ENCODE data around the gene PBXIP1. TPM values are rescaled to one million over a fixed set of nuclear protein-coding genes. Genes with fewer than 3 reads are reported as not detected.
A peak's percentile ranks its signal among the peaks of the same experiment; 100 is the strongest.

The PBXIP1 gene
- total and polyA plus RNA-seq, 10 of the 15 experiments (the other 5 are each of a cell fraction or from before 2014, with no cell fraction given), result 0.63 to 25.6 (median 15.4) TPM

DNA sequence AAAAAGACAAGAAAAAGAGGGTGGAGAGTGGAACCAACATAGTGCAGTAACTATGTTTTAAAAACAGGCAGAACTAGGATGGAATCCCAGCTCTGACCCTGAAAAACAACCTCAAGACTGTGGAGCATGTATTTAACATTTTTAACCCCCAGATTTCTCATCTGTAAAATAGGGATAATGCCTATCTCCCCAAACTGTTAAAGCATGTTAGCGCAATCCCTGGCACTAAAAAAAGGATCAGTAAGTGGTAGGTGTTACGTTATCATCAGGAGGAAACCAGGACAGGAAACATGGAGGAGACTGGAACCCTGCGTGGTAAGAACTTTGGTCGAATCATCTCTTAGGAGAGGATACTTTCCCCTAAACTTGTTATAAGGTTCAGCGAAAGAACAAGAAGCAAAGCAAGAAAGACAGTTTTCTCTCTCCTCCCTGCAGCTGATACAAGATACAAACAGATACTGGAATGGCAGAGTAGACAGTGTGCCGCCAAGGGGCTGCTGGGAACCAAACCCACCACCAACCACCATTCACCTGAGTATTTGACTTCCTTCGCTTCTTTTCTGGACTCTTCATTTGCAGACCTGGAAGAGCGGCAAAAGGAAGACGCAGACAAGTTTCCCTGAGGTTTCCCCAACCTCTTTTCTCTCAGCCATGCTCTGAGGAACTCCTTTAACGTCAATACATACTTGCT lies 4.7 kb upstream of the PBXIP1 start:
- POLR2A ChIA-PET, result interaction anchor here (0.5 to 12.3 kb wide), 9 partner anchors 9 to 267 kb away, joined by 3 to 140 read pairs (median 6); partner anchors contain the start of genes CKS1B, PMVK and SHC1
- WGBS (ENCODE audit: insufficient coverage, insufficient replicate concordance, low lambda C conversion rate, missing lambda C conversion rate), result 0% methylated on average over 10 of the region's 10 CpGs

More for the DNA sequence above, 4.7 kb upstream of the PBXIP1 start:
- H3K4me2 ChIP-seq (ENCODE audit: control insufficient read depth, insufficient read depth), result peak overlapping the region; percentile 84
- in situ Hi-C loops (cut with MboI) (no loop called here), intact Hi-C loops (cut with micrococcal nuclease; ENCODE audit: unreplicated experiment) (loop anchor here (2.0 to 5.0 kb wide), 2 partner anchors 24 to 42 kb away; partner anchors contain the start of genes PMVK and ZBTB7B)
- H3K9me3 ChIP-seq (replicated peaks; ENCODE audit: control insufficient read depth, insufficient read depth, low read length), result no peaks in the 10 kb centered on the region
- RAD21 ChIA-PET (ENCODE audit: unreplicated experiment), result interaction anchor here (0.6 to 2.4 kb wide), 7 partner anchors 10 to 91 kb away, joined by 3 to 15 read pairs (median 5); partner anchors contain the start of genes ADAM15, KCNN3, PMVK and SHC1
- BruUV-seq (replicated peaks), result TSS peak; percentile 65
- peaks cover 5 to 10% of the 10 kb centered on the region in 2 experiments; a peak in 3 of 4 replicates for H3K36me3 ChIP-seq (ENCODE audit: control insufficient read depth in 2 of 2, insufficient read depth in 2 of 2, low read length in 1 of 2)
- no peaks in the 10 kb centered on the region for H3K27me3 ChIP-seq (replicated peaks in 1 of 2; ENCODE audit: control insufficient read depth in 2 of 2, insufficient read depth in 2 of 2, low read length in 1 of 2)
- ATAC-seq, result no peak
- peaks cover 31% of the 10 kb centered on the region for H3K79me2 ChIP-seq (ENCODE audit: control insufficient read depth, insufficient read depth, low read length)
- no peak overlapping the region for H2AFZ ChIP-seq (ENCODE audit: control insufficient read depth, low read depth, low read length)
- H4K20me1 ChIP-seq (ENCODE audit: control insufficient read depth, insufficient read depth), result no peaks in the 10 kb centered on the region
- peak overlapping the region; percentile 81 for H3K9ac ChIP-seq (ENCODE audit: control insufficient read depth, insufficient read depth, low read length)
- H3K4me3 ChIP-seq, result peak overlapping the region; percentile 88
- peaks cover 11% of the 10 kb centered on the region for H3K4me1 ChIP-seq (ENCODE audit: control insufficient read depth, insufficient read depth, low read length)
- peak overlapping the region; percentile 97 for H3K27ac ChIP-seq (ENCODE audit: control insufficient read depth, insufficient read depth)
- DNase-seq (ENCODE audit: low read depth, low spot score), result no peak
- CTCF ChIA-PET, result interaction anchor here (0.6 to 2.7 kb wide), 17 partner anchors 9 to 401 kb away, joined by 3 to 20 read pairs (median 6); partner anchors contain the start of genes ADAM15, PMVK and SHC1
- TF ChIP-seq, protein P1, sequence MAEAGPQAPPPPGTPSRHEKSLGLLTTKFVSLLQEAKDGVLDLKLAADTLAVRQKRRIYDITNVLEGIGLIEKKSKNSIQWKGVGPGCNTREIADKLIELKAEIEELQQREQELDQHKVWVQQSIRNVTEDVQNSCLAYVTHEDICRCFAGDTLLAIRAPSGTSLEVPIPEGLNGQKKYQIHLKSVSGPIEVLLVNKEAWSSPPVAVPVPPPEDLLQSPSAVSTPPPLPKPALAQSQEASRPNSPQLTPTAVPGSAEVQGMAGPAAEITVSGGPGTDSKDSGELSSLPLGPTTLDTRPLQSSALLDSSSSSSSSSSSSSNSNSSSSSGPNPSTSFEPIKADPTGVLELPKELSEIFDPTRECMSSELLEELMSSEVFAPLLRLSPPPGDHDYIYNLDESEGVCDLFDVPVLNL (IDR thresholded peaks at IDR 0.05; ENCODE audit: low read depth, low read length), result no peak
- TF ChIP-seq ETV6 (conservative IDR thresholded peaks at IDR 0.05 in 1 of 2, IDR thresholded peaks at IDR 0.05 in 1 of 2; ENCODE audit: borderline replicate concordance in 1 of 2, low read depth in 1 of 2) (no peak), EED (IDR thresholded peaks at IDR 0.05; ENCODE audit: low read depth) (no peak), NR2C1 (IDR thresholded peaks at IDR 0.05) (no peak), SREBF2 (IDR thresholded peaks at IDR 0.05; ENCODE audit: low read length) (no peak), NBN (IDR thresholded peaks at IDR 0.05) (no peak), GABPA (IDR thresholded peaks at IDR 0.05; ENCODE audit: low read depth) (no peak), ZNF207 (IDR thresholded peaks at IDR 0.05; ENCODE audit: borderline replicate concordance) (no peak), CBX5 (IDR thresholded peaks at IDR 0.05; ENCODE audit: low read depth) (no peak)
- TF ChIP-seq, protein P2, sequence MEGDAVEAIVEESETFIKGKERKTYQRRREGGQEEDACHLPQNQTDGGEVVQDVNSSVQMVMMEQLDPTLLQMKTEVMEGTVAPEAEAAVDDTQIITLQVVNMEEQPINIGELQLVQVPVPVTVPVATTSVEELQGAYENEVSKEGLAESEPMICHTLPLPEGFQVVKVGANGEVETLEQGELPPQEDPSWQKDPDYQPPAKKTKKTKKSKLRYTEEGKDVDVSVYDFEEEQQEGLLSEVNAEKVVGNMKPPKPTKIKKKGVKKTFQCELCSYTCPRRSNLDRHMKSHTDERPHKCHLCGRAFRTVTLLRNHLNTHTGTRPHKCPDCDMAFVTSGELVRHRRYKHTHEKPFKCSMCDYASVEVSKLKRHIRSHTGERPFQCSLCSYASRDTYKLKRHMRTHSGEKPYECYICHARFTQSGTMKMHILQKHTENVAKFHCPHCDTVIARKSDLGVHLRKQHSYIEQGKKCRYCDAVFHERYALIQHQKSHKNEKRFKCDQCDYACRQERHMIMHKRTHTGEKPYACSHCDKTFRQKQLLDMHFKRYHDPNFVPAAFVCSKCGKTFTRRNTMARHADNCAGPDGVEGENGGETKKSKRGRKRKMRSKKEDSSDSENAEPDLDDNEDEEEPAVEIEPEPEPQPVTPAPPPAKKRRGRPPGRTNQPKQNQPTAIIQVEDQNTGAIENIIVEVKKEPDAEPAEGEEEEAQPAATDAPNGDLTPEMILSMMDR (IDR thresholded peaks at IDR 0.05 in 2 of 3, conservative IDR thresholded peaks at IDR 0.05 in 1 of 3; ENCODE audit: control insufficient read depth in 2 of 3, extremely low read depth in 1 of 3, insufficient read depth in 1 of 3, low read depth in 3 of 3, low read length in 3 of 3), result no peak
- TF ChIP-seq, protein P3, sequence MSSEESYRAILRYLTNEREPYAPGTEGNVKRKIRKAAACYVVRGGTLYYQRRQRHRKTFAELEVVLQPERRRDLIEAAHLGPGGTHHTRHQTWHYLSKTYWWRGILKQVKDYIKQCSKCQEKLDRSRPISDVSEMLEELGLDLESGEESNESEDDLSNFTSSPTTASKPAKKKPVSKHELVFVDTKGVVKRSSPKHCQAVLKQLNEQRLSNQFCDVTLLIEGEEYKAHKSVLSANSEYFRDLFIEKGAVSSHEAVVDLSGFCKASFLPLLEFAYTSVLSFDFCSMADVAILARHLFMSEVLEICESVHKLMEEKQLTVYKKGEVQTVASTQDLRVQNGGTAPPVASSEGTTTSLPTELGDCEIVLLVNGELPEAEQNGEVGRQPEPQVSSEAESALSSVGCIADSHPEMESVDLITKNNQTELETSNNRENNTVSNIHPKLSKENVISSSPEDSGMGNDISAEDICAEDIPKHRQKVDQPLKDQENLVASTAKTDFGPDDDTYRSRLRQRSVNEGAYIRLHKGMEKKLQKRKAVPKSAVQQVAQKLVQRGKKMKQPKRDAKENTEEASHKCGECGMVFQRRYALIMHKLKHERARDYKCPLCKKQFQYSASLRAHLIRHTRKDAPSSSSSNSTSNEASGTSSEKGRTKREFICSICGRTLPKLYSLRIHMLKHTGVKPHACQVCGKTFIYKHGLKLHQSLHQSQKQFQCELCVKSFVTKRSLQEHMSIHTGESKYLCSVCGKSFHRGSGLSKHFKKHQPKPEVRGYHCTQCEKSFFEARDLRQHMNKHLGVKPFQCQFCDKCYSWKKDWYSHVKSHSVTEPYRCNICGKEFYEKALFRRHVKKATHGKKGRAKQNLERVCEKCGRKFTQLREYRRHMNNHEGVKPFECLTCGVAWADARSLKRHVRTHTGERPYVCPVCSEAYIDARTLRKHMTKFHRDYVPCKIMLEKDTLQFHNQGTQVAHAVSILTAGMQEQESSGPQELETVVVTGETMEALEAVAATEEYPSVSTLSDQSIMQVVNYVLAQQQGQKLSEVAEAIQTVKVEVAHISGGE (CRISPR knock-in tag; IDR thresholded peaks at IDR 0.05), result no peak
- TF ChIP-seq, protein P4, sequence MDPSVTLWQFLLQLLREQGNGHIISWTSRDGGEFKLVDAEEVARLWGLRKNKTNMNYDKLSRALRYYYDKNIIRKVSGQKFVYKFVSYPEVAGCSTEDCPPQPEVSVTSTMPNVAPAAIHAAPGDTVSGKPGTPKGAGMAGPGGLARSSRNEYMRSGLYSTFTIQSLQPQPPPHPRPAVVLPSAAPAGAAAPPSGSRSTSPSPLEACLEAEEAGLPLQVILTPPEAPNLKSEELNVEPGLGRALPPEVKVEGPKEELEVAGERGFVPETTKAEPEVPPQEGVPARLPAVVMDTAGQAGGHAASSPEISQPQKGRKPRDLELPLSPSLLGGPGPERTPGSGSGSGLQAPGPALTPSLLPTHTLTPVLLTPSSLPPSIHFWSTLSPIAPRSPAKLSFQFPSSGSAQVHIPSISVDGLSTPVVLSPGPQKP (IDR thresholded peaks at IDR 0.05; ENCODE audit: low read depth, low read length), result no peak
- FAIRE-seq, result peak; percentile 73
- SMC1A ChIA-PET (ENCODE audit: uncharacterized antibody, unreplicated experiment), result interaction anchor here (0.8 to 3.1 kb wide), 9 partner anchors 9 to 62 kb away, joined by 3 to 14 read pairs (median 4); partner anchors contain the start of genes CKS1B, FLAD1 and SHC1
